Fibroblast of upper back skin (primary cell): Measurements from ENCODE around the gene ZNF536.

Experiments used
- DNase-seq: peaks from one replicate; pipeline ENCODE4 v3.0.0-alpha.2; 2013

The ZNF536 gene

GRCh38 chr19:30543243-30543945, 171.2 kb downstream of the ZNF536 start:
- no peak for DNase-seq

DNA sequence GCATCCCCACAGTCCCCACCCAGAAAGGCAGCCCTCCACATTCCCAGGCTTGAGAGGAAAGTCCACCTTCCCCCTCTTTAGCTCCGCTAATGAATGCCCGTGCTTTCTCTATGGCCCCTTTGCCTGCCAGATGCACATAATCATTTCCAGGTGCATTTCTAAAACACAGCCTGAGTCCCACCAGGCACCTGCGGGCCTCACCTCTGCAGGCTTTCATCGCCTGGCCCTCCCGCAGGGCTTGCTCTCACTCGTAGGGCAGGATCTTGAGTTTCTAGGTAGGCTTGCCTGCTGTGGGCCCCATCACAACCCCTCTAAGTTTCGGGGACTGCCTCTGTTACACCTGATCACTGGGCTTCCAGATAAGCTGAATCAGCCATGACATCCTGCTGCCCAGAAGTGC, 173.6 kb downstream of the ZNF536 start:
- no peak for DNase-seq

- no peak for DNase-seq
These were observed 174.1 kb downstream of the ZNF536 start for GRCh38 chr19:30546332-30546731.

DNA sequence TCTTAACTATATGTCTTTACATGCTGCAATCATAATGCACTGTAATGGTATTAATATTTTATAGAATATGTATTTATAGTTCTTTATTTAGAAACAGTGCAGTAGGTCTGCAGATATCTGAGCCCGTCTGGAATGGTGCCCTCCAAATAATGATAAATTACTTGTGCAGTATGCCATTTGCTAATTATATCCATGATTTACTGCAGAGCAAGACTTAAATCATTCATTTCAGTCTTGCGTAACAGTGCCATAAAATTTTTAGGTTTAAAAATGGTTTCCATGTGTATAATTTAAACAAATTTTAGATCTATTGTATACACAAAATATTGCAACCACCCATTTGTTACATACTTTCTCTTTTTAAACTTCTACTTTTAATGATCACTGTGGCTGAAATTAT, 175.1 kb downstream of the ZNF536 start:
- DNase-seq, result no peak

- no peak for DNase-seq
These were observed 177.0 kb downstream of the ZNF536 start for GRCh38 chr19:30549151-30549550.

DNA sequence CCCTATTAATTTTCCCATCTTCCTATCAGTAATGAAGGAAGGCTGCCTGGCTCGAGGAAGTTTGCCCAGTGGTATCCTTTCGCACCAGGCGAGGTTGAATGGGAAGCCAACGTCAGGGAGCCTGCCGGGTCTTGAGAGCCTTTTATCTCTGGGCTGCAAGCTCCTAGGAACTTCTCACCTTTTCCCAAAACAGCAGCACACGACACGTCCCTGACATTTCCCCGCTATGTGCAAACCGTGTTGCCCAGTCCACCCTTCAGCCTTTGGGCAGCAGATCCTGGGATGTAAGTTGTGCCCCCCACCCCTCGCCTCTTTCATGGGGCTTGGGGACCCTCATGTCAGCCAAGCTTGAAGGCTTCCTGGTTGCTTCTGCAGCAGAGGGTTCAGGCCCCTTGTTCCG, 179.1 kb downstream of the ZNF536 start:
- DNase-seq, result no peak

DNA sequence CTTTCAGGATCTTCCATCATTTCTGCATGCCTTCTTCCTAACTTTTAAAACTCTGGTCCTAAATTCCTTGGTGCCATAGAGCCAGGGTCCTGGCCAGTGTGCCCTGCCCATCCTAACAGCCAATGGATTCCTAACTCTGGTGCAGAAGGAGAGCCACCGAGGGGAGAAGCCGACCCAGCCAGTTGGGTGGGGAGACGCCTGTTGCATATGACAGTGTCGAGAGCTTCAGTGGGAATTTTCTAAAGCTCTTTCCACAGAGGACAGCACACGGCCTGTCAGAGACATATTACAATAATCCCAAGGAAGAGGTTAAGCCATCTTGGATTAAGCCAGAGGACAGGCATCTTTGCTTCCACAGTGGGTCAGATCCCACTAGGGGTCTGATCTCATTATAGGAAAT, 180.4 kb downstream of the ZNF536 start:
- no peak for DNase-seq

DNA sequence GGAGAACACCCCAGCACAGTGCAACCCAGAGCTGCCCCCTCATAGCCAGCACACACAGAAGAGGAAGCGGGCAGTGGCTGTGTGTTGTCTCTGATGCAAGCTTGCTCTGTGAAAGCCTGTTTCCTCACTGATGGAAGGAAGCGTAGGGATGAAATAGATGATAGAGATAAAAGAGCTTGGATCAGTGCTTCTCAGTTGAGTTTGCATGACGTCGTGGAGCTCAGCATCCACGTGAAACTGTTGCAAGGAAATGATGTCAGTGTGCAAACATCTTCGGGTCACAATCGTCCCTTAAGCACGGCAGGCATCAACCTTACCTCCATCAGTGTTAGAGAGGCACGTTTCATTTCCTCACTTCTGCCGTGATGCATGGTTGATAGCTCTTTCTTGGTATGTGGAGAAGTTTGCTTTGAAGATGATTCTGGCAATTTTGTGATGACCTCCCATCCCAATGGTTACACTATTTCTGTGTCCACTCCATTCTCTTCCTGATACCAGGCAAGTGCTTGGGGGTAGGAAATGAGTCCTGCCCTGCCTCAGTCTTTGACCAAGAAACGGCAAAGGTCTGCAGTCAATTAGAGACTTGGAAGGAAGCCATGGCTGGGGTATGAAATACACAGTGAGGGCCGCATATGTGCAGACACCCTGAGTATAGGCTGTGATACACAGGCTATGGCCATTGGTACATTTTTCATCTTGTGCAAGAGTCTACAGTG, 183.0 kb downstream of the ZNF536 start:
- peak; percentile 68 for DNase-seq

GRCh38 chr19:30555791-30556110, 183.6 kb downstream of the ZNF536 start:
- DNase-seq, result no peak

- no peak for DNase-seq
These were observed 184.1 kb downstream of the ZNF536 start for GRCh38 chr19:30556230-30556711.

GRCh38 chr19:30557212-30557611, 185.0 kb downstream of the ZNF536 start:
- peak; percentile 73 for DNase-seq

DNA sequence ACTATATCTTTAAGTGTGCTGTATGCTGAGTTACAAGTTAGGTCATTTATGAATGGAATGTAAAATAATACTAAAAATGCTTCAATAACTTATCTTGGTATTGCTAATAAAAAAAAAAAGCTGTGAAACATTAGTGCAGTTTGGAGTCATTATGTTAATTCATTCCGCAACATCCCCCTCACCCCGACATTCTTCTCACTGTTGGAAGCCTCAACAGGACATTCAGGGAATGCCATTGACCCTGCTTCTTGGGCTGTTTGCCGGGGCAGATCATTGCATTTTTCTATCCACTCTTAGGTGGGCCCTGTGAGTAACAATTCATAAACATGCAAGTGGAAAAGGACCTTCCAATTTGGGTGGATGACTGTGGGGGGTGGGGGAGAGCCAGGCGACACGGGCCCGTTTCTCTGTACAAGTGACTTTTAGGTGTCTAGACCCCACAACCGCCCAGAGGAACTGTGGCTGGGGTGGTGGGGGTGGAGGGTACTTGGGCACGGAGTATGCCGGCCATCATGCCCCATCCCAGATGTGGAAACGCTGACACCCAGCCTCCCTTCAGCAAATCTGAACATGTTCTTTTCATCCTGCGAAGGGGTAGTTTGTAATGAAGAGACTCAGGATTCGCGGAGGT, 185.9 kb downstream of the ZNF536 start:
- peak; percentile 14 for DNase-seq

DNA sequence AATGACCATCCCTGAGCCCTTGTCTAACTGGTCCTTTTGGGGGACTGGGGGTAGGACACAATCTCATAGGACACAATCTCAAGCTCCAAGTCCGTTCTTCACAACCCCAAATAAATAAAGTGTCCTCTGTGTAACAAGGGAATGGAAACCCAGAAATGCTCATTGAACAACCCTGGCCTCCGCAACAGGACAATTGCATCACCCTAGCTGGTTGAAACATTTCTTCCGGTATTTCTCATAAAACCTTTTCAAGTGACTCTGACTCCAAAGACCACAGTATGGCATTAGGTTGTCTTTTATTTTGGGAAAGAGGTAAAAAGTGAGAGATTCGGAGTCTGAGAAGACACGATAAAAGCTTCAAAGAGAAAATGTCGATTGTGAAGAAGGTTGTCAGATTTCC, 186.6 kb downstream of the ZNF536 start:
- no peak for DNase-seq

- DNase-seq, result no peak
These were observed 187.3 kb downstream of the ZNF536 start for GRCh38 chr19:30559446-30559845.

DNA sequence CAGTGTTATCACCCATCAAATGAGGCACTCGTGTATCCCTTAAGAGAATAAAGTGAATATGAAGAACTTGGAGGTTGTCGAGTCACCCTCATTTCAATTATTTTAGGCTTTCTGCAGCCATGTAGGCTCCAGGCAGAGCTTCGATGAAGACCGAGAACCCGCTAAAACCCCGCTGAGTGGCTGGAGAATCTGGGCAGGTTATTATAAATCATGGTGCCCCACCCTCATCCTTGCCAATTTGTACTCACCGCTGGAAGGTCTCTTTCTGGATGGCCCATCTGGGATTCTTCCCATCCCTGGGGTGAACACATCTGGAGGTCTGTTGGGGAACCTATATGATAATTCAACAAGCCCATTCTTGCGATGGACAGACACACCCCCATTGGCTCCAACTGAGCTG, 190.8 kb downstream of the ZNF536 start:
- no peak for DNase-seq

GRCh38 chr19:30563691-30564090, 191.5 kb downstream of the ZNF536 start:
- no peak for DNase-seq

DNA sequence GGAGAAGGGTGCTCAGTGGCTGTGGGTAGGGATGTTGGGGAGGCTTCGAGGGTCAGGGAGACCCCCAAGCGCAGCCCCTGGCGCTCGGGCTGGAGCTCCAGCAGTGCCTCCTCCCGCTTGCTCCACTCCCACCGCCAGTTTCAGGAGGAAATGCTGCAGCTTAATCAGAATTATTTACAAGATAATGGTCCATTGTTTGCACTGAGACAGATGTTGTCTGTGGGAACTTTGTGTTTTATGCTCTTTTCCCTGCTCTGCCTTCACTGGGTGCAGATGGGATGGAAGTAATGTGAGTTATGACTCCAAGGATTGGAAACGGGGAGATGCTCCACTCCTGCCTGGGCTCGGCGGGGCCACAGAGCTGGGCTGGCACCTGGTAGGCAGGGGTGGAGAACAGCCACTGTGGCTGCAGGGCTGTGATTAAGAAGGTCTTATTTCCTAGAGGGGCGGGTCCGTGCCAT, 192.4 kb downstream of the ZNF536 start:
- no peak for DNase-seq

DNA sequence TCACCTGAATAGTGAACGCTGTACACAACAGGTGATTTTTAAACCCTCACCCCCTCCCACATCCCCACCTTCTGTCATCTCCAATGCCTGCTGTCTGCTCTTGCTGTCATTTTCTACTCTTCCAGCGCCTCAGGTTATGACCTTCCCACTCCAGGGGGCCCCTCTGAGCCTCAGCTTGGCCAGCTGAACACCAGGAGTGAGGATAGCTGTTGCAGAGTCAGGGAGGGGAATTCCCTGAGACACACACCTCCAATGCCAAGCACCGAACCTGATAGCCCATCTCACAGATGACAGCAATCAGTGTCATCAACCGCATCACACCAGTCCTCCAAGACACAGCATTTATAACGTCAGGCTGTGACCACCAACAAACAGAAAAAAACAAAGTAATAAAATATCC, 193.5 kb downstream of the ZNF536 start:
- no peak for DNase-seq

DNA sequence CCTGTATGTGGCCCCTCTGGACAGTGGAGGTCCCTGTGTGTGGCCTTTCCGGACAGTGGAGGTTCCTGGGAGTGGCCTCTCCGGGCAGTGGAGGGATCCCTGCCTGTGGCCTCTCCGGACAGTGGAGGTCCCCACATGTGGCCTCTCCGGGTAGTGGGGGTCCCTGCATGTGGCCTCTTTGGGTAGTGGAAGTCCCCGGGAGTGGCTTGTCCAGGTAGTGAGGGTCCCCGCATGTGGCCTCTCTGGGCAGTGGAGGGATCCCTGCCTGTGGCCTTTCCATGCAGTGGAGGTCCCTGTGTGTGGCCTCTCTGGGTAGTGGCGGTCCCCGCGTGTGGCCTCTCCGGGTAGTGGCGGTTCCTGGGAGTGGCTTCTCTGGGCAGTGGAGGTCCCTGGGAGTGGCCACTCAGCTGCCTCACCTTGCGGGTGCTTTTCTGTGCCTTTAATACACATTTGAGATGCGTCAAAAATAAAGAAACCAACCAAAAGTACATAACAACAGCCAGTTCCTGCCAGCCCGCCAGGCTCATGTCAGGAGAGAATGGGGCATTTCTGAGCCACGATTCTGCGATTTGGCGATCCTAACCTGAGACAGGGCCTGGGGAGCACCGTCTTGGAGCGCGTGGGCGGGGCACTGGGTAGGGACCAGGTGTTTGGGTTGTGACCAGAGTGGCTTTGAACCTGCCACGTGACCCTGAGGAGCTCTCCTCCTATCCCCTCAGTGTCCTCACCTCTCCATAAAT, 194.7 kb downstream of the ZNF536 start:
- DNase-seq, result no peak

- DNase-seq, result peak; percentile 30
These were observed 195.5 kb downstream of the ZNF536 start for GRCh38 chr19:30567536-30568232.

- no peak for DNase-seq
These were observed 198.0 kb downstream of the ZNF536 start for GRCh38 chr19:30570194-30570593.

DNA sequence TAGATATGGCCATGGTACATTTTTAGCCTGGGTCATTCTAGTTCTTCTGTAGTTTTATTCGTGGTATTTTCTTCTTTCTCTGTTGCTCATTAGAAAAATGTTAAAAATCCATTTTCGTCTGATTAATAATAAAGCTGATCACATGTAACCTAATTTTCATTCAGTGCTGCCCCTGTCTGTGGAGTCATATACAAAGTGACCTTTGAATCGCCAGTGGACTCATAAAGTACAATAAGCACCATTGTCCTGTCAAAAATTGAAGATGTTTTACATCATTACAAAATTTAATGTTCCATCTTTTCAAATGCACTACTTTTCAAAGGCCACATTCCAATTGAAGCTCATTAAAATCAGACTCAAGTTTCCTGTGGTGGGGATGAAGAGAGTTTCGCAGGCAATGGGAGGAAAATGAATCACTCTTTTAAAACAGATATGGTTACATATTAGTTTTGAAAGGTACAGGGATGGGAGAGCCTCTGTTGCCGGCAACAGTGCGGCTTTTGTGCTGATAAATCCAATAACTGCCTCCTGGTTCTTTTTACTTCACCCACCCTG, 205.4 kb downstream of the ZNF536 start:
- DNase-seq, result no peak
